ENCODE measurements around the gene IL15. TPM values are rescaled to one million over a fixed set of nuclear protein-coding genes. Genes with fewer than 3 reads are reported as not detected.
"Not testable (repeated sequence)": the region's sequence is repeated elsewhere in the genome, so short reads cannot be mapped to it uniquely, and the experiment has no call there.

Gene IL15
- total RNA-seq, 2 donors from 2014 or later, result 0.66 to 2.1 TPM

GRCh38 chr4:141680060-141680459 is 43.7 kb downstream of the IL15 start:
- DNase-seq, result no peak
- Histone ChIP-seq H3K9me3 (no peaks in the 10 kb centered on the region), H3K36me3 (replicated peaks in 1 of 2; ENCODE audit: insufficient read depth in 1 of 2, low read depth in 2 of 2) (no peaks in the 10 kb centered on the region), H3K27ac (no peak overlapping the region), H3K4me3 (no peak overlapping the region), H3K4me1 (no peaks in the 10 kb centered on the region), H3K27me3 (no peaks in the 10 kb centered on the region)
- 71 to 73% methylated on average over 4 of the region's 4 CpGs for WGBS, 2 donors
- TF ChIP-seq CTCF (IDR thresholded peaks at IDR 0.05) (no peak), POLR2A (IDR thresholded peaks at IDR 0.05) (no peak)
- ATAC-seq, result no peak
- intact Hi-C loops (cut with DNase I), result no loop called here

GRCh38 chr4:141684785-141685184 is 48.4 kb downstream of the IL15 start:
- Histone ChIP-seq H3K9me3 (no peaks in the 10 kb centered on the region), H3K4me1 (no peaks in the 10 kb centered on the region), H3K27ac (no peak overlapping the region), H3K4me3 (no peak overlapping the region), H3K27me3 (no peaks in the 10 kb centered on the region), H3K36me3 (replicated peaks in 1 of 2; ENCODE audit: insufficient read depth in 1 of 2, low read depth in 2 of 2) (no peaks in the 10 kb centered on the region)
- TF ChIP-seq CTCF (IDR thresholded peaks at IDR 0.05) (no peak), POLR2A (IDR thresholded peaks at IDR 0.05) (no peak)
- intact Hi-C loops (cut with DNase I), result no loop called here
- whole genome bisulfite sequencing, 2 donors, result 61 to 69% methylated on average over 3 of the region's 3 CpGs
- no peak for DNase-seq
- no peak for ATAC-seq

- Histone ChIP-seq H3K27me3 (no peaks in the 10 kb centered on the region), H3K4me3 (no peak overlapping the region), H3K4me1 (no peaks in the 10 kb centered on the region), H3K27ac (peak overlapping the region in 1 of 4 donors; percentile 57), H3K9me3 (no peaks in the 10 kb centered on the region), H3K36me3 (replicated peaks in 1 of 2; ENCODE audit: insufficient read depth in 1 of 2, low read depth in 2 of 2) (no peaks in the 10 kb centered on the region)
- TF ChIP-seq POLR2A (IDR thresholded peaks at IDR 0.05), result no peak
- DNase-seq (no peak), ATAC-seq (no peak)
- WGBS, 2 donors, result 61 to 71% methylated on average over 8 of the region's 8 CpGs
- intact Hi-C loops (cut with DNase I), result no loop called here
These were observed 49.9 kb downstream of the IL15 start for GRCh38 chr4:141686146-141686775.

- Histone ChIP-seq H3K4me3 (no peak overlapping the region), H3K4me1 (no peaks in the 10 kb centered on the region), H3K36me3 (replicated peaks in 1 of 2; ENCODE audit: insufficient read depth in 1 of 2, low read depth in 2 of 2) (no peaks in the 10 kb centered on the region), H3K27me3 (no peaks in the 10 kb centered on the region), H3K9me3 (no peaks in the 10 kb centered on the region), H3K27ac (peak overlapping the region in 2 of 4 donors; percentile 2 to 57)
- ATAC-seq, result peak; percentile 47
- TF ChIP-seq POLR2A (IDR thresholded peaks at IDR 0.05), result no peak
- TF ChIP-seq CTCF (IDR thresholded peaks at IDR 0.05), result no peak
- DNase-seq, result peak; percentile 18 to 56 (median 30)
- intact Hi-C loops (cut with DNase I), result no loop called here
These were observed 50.5 kb downstream of the IL15 start for GRCh38 chr4:141686879-141687278.

- intact Hi-C loops (cut with DNase I), result not testable (repeated sequence)
- 95 to 99% methylated on average over 16 to 27 of the region's 29 CpGs for WGBS, 2 donors
These were observed 53.4 kb downstream of the IL15 start for GRCh38 chr4:141689726-141690296.

GRCh38 chr4:141691247-141691646 is 54.9 kb downstream of the IL15 start:
- H3K27ac ChIP-seq; H3K4me3 ChIP-seq; DNase-seq; H3K9me3 ChIP-seq; intact Hi-C loops (cut with DNase I); H3K4me1 ChIP-seq; ATAC-seq; H3K36me3 ChIP-seq (replicated peaks in 1 of 2; ENCODE audit: insufficient read depth in 1 of 2, low read depth in 2 of 2); H3K27me3 ChIP-seq: not testable (repeated sequence)
- 55 to 57% methylated on average over 1 of the region's 1 CpG for WGBS, 2 donors

More at GRCh38 chr4:141689726-141690296, 53.4 kb downstream of the IL15 start:
- not testable (repeated sequence) for H3K36me3 ChIP-seq (replicated peaks in 1 of 2; ENCODE audit: insufficient read depth in 1 of 2, low read depth in 2 of 2); H3K9me3 ChIP-seq; H3K27me3 ChIP-seq; ATAC-seq; H3K4me3 ChIP-seq; H3K27ac ChIP-seq; DNase-seq; H3K4me1 ChIP-seq
